Measurements from ENCODE around the gene ADAMTS17.
"Not testable (repeated sequence)": the region's sequence is repeated elsewhere in the genome, so short reads cannot be mapped to it uniquely, and the experiment has no call there.

Gene ADAMTS17

DNA sequence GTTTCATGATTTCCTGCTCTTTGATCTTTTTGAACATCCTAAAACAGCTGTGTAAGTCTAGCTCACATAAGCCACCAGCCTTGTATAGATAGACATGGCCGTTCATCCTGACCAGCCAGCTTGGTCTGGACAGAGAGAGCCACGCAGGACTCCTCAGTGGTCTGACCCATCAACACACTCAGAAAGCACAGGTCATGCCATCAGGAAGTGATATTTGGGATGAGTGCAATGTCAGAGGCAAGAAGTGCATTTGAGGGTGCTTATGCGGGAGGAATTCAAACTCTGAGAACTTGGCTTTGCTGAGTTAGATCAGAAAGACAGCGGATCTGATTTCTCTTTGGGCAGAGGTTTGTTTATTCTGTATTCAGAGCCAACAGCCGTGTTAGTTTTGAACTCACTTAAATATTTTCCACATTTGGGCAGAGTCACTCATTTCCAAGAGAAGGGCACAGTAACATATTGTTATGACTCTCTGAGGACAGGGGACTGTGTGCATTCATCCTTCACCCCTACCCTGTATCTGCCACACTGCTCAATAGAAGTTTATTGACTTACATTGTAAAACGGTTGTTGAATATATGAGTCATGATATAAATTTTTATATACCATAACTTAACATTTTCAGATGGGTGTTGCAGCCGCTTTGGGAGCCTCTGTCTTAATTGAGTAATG lies 383.2 kb downstream of the ADAMTS17 start:
- no peak for DNase-seq (ENCODE audit: low read depth in 1 of 2, low spot score in 1 of 2)

DNA sequence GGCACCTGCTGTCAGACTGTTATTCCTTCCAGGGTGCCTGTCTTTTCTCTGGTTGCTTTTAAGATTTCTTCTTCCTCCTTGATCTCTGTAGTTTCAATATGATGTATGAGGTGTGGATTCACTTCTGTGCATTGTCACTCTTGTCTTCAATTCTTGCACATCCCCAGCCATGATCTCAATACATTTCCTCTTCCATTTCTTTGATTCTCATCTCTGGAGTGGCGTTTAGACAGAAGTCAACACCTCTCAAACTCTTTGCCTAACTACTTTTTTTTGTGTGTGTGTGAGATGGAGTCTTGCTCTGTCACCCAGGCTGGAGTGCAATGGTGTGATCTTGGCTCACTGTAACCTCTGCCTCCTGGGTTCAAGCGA lies 384.1 kb downstream of the ADAMTS17 start:
- DNase-seq (ENCODE audit: low read depth in 1 of 2, low spot score in 1 of 2), result no peak

DNA sequence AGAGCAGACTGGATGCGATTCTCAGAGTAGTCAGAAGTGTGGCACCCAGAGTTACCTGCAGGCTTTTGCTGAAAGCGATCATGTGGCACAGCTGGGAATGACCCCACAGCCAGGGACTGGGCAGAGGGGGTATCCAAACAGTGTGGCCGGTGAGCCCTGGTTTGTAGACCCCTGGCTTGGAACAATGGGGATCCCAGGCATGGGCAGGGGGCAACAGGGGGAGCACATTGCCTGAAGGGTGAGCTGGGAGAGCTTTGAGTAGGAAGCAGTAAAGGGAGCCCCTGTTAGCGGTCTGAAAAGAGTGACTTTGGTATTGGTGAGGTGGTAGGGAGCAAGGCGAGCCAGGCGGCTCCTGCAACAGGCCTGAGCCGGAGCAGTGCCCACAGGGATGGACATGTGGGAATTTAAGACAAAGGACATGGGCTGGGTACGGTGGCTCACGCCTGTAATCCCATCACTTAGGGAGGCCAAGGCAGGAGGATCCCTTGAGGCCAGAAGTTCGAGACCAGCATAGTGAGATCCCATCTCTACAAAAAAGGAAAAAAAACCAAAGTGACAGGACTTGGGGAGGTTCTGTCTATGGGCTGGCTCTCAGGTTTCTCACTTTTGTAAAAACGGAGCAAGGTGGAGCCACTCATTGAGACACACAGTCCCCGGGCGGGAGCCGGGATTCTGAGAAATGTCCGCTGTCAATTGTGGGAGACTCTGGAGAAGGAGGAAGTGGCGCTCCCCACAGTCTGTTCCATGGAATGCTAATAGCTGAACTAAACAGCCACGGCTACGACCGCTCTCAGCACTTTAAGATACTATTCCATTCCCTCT lies 384.7 kb downstream of the ADAMTS17 start:
- DNase-seq (ENCODE audit: low read depth in 1 of 2, low spot score in 1 of 2), result no peak

DNA sequence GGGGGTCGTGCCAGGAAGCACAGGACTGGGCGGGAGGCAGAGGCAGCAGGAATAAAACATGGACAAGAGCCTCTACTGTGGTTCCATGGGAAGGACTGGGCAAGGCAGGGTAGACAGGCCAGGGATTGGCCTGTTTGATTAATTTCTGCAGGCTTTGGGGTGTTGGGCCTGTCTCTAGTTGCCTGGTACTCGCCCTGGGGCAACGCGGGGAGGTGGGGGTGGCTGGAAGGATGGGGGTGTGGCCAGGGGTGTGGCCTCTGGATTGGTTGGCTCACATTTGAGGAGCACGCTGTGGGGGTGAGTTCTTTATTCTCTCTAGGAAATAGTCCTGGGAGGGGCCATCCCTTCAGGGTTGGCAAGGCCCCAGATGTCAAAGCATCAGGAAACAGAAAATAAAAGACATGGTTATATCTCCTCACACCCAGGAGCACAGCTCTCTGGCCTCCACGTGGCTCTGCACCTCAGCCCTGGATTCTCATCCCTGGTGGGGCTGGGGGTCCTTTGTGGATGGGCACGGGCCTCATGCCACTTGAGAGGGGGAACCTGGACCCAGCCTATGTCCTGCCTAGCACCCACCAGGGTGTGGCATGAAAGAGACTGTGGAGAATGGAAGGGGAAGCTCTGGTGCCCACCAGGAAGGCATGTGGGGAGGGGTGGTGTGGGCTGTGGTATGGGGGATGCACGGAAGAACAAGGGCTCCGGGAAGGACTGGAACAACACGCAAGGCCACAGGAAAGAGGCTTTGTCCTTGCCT lies 385.6 kb downstream of the ADAMTS17 start:
- DNase-seq (ENCODE audit: low read depth in 1 of 2, low spot score in 1 of 2), result no peak

DNA sequence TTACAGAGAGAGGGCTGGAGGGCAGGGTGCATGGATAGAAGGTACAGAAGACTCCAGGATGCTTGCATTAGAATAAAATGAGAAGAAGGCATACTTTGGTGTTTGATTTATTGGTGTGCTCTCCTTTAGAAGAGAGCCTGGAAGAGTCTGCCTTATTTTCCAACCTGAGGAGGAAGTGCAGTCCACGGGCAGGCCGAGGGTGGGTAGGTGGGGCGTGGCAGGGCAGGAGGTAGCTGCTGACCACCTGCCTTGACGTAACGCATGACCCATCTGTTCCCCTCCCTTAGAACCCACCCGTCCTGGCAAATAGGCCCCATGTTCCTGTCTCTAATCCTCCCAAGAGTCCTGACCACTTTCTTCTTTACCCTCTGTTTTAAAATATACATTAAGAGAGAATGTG lies 386.2 kb downstream of the ADAMTS17 start:
- DNase-seq (ENCODE audit: low read depth in 1 of 2, low spot score in 1 of 2), result no peak

DNA sequence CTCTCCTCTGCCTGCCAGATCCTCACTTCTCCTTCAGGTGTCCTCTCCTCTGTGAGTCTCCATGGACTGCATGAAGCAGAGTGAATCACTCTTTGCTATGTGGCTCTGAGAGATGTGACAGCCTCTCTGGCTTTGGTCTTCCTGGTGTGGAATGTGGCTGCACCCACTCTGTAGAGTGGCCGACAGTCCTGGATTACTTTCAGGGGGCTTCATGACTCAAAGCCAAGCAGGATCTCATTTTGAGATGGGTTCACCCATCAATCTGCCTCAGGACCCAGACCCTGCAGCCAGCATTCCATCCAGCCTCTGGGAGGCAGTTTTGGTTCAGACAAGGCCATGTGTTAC lies 386.6 kb downstream of the ADAMTS17 start:
- DNase-seq (ENCODE audit: low read depth in 1 of 2, low spot score in 1 of 2), result no peak

DNA sequence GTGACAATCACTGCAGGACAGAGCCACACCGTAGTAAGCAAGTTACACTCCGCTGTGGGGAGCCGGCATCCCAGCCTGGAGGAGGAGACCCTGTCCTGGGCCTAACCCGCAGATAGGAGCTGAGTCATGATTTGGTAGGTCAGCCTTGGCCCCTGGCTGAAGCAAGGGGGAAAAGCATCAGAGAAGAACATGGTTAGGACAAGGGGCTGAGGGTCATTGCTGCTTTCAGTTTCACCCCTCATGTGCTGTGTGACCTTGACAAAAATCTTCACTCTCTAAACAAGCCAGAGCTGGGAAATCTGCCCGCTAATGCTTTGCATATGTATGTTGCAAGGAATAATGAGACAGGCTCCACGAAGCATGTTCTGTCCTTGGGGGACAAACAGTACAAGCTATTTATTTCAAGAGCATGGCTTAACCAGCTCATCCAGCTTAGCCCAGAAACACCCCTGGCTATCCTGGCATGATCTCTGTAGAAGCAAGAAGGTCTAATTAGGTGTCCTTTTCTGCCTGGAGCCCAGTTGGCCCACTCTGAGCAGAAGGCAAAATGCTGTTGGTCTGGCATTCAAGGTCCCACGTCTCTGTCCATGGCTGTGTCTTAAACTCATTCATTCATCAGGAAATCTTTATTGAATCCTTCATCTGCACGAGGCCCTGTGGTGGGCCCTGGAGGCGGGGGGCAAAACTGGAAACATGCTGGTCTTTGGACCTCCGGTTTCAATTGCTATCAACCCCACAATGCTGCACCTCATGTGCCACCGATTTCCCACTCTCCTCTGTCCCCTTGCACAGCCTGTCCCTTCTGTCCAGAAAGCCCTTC lies 387.2 kb downstream of the ADAMTS17 start:
- DNase-seq (ENCODE audit: low read depth in 1 of 2, low spot score in 1 of 2), result no peak

DNA sequence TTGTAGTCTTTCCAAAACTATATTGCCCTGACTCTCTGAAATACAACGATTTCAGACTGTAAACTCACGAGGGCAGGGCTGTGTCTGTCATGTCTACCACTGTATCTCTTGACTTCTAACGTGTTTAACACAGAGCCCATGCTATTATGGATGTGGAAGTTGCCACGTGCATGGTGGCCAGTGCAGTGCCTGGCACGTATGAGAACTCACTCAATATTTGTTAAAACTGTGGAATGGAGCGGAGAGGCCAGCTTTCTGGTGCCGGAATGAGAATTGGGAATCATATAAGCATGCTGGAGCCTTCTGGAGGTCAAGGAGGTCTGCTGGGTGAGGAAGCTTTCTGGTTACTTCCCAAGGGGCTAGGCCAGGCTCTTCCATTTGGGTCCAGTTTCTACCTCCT lies 387.9 kb downstream of the ADAMTS17 start:
- DNase-seq (ENCODE audit: low read depth in 1 of 2, low spot score in 1 of 2), result no peak

DNA sequence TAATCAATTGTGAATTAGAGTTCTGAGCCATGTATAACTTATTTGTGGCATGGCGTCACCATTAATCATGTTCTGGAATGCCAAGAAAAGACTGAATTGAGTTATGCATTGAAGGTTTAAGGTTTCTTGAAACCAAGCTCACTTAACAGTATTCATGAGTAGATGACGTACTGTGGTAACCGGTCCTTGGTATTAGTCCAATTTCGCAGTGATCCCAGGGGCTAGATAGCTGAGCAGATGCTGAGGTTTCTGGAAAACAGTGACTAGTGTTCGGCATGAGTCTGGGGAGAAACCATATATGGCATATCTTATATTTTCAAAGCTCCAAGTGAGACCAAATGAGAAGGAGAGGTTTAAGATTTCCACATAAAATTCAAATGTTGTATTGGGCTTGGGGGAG lies 390.3 kb downstream of the ADAMTS17 start:
- DNase-seq (ENCODE audit: low read depth in 1 of 2, low spot score in 1 of 2), result no peak

DNA sequence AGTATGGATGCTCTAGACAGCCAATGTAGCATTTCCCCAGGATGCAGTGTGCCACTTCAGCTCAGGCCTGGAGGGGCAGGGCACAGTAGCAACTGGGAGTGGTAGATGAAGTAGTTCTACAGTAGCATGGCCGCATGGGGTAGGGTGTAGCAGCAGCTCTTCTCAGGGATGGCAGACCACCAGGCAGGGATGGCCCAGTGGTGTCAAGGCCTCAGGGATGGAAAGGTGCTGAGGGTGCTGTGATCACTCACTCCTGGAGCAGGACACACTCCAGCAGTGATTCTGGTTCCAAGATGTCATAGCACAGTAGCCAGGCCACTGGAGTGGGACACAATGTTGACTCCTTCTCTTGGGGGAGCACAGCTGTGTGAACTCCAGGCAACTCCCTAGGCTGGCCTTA lies 397.6 kb downstream of the ADAMTS17 start:
- no peak for DNase-seq (ENCODE audit: low read depth in 1 of 2, low spot score in 1 of 2)

DNA sequence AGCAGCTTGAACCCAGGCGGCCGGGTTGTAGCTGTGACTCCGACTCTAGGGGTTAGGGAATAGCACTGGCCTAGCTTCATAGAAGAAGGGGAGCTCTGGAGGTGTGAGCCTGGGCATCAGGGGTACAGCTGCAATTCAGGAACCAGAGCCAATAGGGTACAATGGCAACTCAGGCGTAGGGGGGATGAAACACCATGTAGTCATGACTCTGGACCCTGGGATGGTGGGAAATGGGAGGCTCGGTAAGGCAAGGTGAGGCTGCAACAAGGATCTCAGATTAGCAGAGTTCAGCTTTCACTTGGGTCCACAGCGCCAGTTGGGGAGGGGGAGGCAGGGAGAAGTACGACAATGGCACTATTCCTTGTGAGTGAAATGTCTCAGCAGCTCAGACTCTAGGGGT lies 398.3 kb downstream of the ADAMTS17 start:
- no peak for DNase-seq (ENCODE audit: low read depth in 1 of 2, low spot score in 1 of 2)

DNA sequence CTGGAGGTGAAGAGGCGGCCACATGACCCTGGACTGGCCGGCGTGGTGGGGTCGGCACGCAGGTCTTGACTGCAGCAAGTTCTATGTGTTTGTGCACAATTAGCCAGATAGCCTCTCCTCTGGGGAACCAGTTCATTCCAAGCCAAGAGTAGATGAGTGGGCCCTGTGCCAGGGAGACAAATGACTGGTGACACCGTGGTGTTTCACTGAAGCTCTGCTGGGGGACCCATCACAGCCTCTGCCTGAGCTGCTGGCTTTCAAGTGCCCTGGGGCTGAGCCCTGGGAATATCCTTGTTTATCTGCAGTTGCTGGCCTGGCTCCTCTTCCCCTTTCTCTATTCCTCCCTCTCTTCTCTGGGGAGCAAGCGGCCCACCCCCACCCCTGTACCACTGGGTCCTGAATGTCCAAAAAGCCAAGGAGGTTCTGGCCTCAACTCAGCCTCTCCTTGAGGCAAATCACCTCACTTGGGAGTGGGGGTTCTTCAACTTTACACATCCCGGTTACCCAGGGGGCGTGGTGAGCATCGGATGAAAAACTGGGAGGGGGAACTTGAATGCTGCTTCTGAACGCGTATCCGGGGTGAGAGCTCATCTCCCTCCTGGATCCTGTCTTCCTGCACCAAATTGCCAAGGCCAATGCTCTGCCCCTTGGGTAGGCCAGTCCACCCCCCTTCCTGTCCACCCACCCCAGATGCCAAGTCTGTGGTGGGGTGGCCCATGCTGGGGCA lies 408.9 kb downstream of the ADAMTS17 start:
- DNase-seq (ENCODE audit: low read depth in 1 of 2, low spot score in 1 of 2), result no peak

DNA sequence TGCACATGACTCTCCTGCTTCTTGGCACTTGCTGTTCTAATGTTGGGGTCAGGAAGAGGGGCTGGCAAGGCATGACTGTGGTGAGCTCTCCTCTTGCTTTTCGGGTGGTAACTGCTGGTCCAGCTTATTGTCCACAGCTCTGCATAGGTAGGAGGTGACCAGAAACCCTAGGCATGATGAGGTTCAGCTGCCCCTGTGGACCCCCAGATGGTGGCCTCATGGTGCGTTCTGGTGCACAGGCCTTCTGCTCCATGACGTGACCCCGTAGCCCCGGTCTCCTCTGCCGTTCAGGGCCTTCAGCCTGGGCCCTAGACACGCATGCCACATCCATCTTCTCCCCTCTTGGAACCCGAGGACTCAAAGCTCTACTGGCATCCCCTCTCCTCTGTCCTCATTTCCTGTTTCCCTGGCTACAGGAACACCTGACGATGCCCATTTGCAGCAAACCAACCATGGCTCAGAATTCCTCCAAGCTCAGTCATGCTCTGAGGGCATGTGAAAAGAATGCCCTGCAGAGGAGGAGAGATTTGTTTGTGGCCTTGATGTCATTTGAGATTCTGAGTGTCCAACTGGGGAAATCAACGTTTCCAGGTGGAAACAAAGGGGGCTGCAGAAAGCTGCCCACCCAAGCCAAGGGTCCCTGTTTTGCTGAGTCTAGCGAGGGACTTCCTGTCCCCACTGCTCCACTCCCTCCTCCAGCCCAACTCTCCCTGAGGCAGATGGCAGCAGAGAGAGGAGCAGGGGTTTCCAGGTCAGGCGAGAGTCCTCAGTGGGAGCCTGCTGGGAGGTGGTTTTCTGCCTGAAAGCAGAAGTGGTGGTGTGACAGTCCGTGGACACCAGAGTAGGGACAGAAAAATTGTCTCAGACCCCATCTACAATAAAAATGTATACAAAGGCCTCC lies 409.8 kb downstream of the ADAMTS17 start:
- no peak for DNase-seq (ENCODE audit: low read depth in 1 of 2, low spot score in 1 of 2)

DNA sequence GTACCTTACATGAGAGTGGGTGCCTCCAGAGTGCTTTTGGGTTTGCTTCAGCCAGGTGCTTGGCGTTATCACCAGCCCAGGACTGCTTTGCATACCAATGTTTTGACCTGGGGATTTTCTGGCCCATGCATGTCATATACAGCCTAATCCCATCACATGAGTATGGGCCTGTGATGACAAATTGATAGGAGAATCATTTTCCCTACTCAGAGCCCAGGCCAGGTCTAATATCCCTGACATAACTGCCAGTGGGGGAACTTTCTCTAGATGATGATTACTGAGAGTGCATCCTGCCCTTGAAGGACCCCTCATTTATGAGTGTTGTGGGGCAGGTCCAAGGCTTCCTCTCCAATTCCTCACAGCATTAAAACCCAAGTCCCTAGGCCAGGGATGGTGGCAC lies 411.1 kb downstream of the ADAMTS17 start:
- DNase-seq (ENCODE audit: low read depth in 1 of 2, low spot score in 1 of 2), result no peak

DNA sequence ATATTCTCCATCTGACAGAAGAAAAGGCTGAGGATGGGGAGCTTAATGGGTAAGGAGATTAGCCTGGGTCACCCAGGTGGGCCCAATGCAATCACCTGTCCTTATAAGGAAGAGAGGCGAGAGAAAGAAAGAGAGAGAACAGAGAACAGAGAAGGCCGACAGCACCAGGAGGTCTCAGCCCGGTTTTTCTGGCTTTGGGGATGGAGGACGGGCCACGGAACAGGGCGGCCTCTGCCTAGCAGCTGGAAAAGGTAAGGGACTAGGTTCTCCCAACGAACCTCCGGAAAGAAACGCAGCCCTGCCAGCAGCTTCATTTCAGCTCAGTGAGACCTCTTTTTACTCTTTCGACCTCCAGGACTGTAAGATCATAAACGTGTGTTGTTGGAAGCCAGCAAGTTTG lies 412.5 kb downstream of the ADAMTS17 start:
- DNase-seq (ENCODE audit: low read depth in 1 of 2, low spot score in 1 of 2), result no peak

DNA sequence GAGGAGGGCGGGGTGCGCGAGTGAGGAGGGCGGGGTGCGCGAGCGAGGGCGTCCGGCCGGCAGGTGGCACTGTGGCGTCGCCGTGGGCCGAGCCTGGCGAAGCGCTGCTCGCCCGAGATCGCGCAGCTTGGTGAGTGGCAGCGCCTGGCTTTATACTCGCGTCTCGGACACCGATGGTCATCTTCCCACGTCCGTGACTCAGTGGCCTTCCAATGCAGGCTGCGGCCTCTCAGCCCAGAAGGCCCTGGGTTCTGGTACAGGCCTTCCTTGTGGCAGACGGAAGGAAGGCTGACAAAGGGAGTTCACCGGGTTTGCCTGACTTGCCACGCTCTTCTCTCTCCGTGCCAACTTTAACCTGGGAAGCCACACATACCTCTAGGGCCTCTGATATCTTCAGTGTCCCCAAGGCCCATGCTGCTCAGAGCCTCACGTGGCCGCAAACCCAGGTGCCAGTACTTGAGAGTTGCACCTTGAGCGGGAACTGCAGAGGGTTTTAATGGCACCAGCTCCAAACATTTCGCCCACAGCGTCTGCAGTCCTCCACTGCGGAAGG lies 413.3 kb downstream of the ADAMTS17 start:
- peak; percentile 80 to 83 for DNase-seq (ENCODE audit: low read depth in 1 of 2, low spot score in 1 of 2)

DNA sequence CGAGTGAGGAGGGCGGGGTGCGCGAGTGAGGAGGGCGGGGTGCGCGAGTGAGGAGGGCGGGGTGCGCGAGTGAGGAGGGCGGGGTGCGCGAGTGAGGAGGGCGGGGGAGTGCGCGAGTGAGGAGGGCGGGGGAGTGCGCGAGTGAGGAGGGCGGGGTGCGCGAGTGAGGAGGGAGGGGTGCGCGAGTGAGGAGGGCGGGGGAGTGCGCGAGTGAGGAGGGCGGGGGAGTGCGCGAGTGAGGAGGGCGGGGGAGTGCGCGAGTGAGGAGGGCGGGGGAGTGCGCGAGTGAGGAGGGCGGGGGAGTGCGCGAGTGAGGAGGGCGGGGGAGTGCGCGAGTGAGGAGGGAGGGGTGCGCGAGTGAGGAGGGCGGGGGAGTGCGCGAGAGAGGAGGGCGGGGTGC lies 415.2 kb downstream of the ADAMTS17 start:
- not testable (repeated sequence) for DNase-seq (ENCODE audit: low read depth in 1 of 2, low spot score in 1 of 2)

DNA sequence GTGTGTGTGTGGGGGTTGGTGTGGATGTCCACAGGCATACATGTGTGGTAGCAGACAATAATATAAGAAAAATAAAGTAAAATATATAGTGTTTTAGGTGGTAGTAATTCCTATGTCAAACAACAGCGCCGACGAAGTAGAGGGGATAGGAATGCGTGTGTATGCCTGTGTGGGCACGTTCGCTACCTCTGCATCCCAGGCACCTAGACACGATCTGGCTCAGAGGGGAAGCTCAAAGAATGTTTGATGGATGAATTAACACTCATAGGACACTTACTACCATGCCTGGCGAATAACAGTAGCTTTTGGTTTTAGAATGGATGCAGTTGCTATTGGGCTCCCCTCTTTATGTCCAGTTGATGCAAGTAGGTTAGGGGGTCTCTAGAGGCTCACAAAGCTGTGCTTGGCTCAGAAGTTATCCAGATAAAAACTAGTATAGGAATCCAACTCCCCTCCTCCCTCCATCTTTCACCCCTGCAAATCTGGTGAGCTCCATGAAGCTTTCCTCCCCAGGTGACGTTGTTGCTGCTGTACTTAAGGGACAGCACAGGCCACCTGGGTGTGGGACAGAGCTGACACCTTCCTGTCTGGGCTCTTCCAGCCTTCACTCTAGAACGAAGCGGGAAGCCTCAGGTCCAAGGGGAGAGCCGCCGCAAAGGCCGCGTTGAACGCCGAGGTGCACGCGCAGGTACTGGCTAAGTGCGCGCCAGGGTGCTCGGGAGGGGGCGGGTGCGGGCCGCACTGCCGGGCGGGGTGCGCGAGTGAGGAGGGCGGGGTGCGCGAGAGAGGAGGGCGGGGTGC lies 415.9 kb downstream of the ADAMTS17 start:
- peak; percentile 49 to 66 for DNase-seq (ENCODE audit: low read depth in 1 of 2, low spot score in 1 of 2)

DNA sequence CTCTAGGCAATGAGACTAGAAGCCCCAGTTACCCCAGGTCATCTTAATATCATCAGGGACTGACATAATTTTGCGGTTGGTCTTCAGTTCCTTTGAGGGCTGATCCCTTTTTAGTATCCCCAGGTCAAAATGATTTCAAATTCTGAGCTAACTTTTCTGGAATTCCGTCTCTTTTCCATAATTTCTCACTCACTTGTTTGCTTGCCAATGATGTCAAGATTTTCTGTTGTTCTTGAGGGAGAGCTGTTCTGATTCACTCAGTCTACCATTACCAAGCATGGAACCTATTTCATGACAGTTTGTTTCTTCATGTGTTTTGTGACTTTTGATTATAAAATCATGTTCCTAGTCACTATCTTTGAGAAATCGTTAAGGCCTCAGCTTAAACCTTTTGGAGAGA lies 418.1 kb downstream of the ADAMTS17 start:
- DNase-seq (ENCODE audit: low read depth in 1 of 2, low spot score in 1 of 2), result no peak

Data from stimulated activated CD4-positive, alpha-beta T cell treated with anti-CD3 and anti-CD28 coated beads, Interleukin-15, amount 100 ng/mL, for 1 hour (primary cell).